ENCODE data around the gene MRPS2.

DNA sequence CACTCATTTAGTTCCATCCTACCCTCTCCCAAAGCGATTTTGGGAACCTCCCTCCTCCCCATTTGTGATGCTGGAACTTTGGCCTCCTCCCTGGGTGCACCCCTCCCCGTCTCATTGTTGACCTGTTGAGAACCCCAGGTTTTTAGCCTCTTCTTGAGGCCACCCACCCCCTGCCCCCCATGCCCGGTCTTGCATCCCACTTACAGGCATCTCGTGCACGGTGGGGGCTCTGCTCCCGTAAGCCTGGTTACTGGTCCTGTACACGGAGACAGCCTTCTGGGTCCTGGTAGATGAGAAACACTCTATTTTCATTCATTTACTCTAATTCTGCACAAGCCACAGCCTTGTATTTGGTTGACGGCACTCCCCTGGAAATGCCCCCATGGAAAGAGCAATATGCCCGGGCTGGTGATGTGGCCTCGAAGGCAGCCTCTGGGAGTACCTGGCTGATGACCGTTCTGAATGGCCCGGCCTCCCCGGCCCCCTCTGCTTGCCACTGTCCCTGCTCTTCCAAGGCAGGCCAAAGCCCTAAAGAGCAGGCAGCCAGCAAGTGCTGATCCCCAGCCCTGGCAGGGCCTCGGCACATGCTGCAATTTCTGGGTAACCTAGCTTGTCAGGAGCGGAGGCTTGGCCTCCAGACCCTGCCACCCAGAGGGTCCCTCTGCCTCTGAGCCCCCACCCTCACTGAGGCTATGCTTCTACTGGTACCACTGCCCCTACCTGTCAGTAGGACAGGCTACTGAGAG, 1.9 kb upstream of the MRPS2 start:
- TF ChIP-seq, protein P1, sequence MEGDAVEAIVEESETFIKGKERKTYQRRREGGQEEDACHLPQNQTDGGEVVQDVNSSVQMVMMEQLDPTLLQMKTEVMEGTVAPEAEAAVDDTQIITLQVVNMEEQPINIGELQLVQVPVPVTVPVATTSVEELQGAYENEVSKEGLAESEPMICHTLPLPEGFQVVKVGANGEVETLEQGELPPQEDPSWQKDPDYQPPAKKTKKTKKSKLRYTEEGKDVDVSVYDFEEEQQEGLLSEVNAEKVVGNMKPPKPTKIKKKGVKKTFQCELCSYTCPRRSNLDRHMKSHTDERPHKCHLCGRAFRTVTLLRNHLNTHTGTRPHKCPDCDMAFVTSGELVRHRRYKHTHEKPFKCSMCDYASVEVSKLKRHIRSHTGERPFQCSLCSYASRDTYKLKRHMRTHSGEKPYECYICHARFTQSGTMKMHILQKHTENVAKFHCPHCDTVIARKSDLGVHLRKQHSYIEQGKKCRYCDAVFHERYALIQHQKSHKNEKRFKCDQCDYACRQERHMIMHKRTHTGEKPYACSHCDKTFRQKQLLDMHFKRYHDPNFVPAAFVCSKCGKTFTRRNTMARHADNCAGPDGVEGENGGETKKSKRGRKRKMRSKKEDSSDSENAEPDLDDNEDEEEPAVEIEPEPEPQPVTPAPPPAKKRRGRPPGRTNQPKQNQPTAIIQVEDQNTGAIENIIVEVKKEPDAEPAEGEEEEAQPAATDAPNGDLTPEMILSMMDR (IDR thresholded peaks at IDR 0.05), result no peak
- no peak for TF ChIP-seq ZFX (IDR thresholded peaks at IDR 0.05; ENCODE audit: borderline replicate concordance)
